Cerebellar cortex (tissue), 1 donor: ENCODE results near the gene OR1B1.
"Not testable (repeated sequence)": the region's sequence is repeated elsewhere in the genome, so short reads cannot be mapped to it uniquely, and the experiment has no call there.

Source experiments
- DNase-seq: peaks from one replicate; pipeline ENCODE4 v3.0.0-alpha.2; 2015; ENCODE audit warnings: low spot score

Gene OR1B1

GRCh38 chr9:122657527-122657926, at the start of gene OR1B1:
Gene OR1B1 (minus strand): TSS chr9:122657627.
- DNase-seq = no peak

GRCh38 chr9:122695696-122696095, 38.3 kb upstream of the OR1B1 start:
- DNase-seq = no peak

GRCh38 chr9:122684851-122685250, 27.4 kb upstream of the OR1B1 start:
- no peak for DNase-seq

GRCh38 chr9:122672481-122672880, 15.1 kb upstream of the OR1B1 start:
- DNase-seq = no peak

GRCh38 chr9:122661416-122661815, 4.0 kb upstream of the OR1B1 start, which contains the start of gene OR1L1:
Gene OR1L1 (plus strand): TSS chr9:122661716. CDS start chr9:122661716, 0 bp downstream.
- no peak for DNase-seq

- DNase-seq = no peak
Observed at GRCh38 chr9:122656378-122656777, 1.0 kb downstream of the OR1B1 start.

- DNase-seq = no peak
Observed at GRCh38 chr9:122642226-122642625, 15.2 kb downstream of the OR1B1 start.

- DNase-seq = no peak
Observed at GRCh38 chr9:122619996-122620395, 37.4 kb downstream of the OR1B1 start.

- no peak for DNase-seq
Observed at GRCh38 chr9:122614362-122614761, 43.1 kb downstream of the OR1B1 start, which contains the start of gene OR1Q1. Gene OR1Q1 (plus strand): TSS chr9:122614738. CDS start chr9:122614738, 0 bp downstream.

GRCh38 chr9:122609804-122610203, 47.6 kb downstream of the OR1B1 start:
- no peak for DNase-seq

GRCh38 chr9:122606587-122606986, 50.8 kb downstream of the OR1B1 start:
- DNase-seq = no peak

GRCh38 chr9:122605691-122606090, 51.7 kb downstream of the OR1B1 start:
- no peak for DNase-seq

- DNase-seq = not testable (repeated sequence)
Observed at GRCh38 chr9:122583284-122583683, 74.1 kb downstream of the OR1B1 start, which contains the start of gene OR1L8. Gene OR1L8 (minus strand): TSS chr9:122583384. CDS start chr9:122568477, 14,907 bp downstream.

- DNase-seq = no peak
Observed at GRCh38 chr9:122580360-122580759, 77.1 kb downstream of the OR1B1 start.

GRCh38 chr9:122579874-122580273, 77.6 kb downstream of the OR1B1 start:
- no peak for DNase-seq
